Gastrocnemius medialis (tissue), 4 donors: ENCODE measurements around the gene ASCL3.

Experiments used
- POLR2A ChIP-seq, 2 donors: fragments of 450-650 bp; IDR thresholded peaks; one replicate each; pipeline ENCODE4 v1.6.1; 2017; ENCODE audit warnings: antibody characterized with exemption in 2 of 2, mild to moderate bottlenecking in 2 of 2, moderate library complexity in 2 of 2
- TF ChIP-seq, protein P1 (sequence below), 5 experiments: fragments of 450-650 bp in 3 of 5; fragments of 200-600 bp in 2 of 5; sonication (generic) in 2 of 5; IDR thresholded peaks in 4 of 5; conservative IDR thresholded peaks in 1 of 5; 1 replicate in 4 of 5; 2 replicates in 1 of 5; pipeline ENCODE4 v1.5.1; 2016 to 2019; ENCODE audit warnings: antibody characterized with exemption in 5 of 5, mild to moderate bottlenecking in 3 of 5, moderate library complexity in 3 of 5

DNA sequence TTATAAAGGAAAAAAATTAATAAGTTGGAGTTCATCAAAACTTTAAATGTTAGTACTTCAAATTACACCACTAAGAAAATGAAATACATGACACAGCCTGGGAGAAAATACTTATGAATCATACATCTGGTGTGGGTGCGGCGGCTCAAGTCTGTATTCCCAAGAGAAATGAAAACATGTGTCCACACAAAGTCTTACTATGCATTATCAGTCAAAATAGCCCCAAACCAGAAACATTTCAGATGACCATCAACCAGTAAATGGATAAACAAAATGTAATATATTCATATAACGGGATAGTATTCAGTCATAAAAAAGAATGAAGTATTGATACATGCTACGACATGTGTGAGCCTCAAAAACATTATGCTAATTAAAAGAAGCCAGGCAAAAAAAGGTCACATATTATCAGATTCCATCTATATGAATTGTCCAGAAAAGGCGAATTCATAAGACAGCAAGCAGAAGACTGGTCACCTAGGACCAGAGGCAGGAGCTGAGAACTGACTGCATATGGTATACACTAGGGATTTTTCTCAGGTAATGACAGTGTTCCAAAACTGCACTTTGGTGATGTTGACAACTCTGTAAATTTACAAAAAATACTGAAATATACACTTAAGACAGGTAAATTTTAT lies 37.2 kb downstream of the ASCL3 start:
- TF ChIP-seq, protein P1, sequence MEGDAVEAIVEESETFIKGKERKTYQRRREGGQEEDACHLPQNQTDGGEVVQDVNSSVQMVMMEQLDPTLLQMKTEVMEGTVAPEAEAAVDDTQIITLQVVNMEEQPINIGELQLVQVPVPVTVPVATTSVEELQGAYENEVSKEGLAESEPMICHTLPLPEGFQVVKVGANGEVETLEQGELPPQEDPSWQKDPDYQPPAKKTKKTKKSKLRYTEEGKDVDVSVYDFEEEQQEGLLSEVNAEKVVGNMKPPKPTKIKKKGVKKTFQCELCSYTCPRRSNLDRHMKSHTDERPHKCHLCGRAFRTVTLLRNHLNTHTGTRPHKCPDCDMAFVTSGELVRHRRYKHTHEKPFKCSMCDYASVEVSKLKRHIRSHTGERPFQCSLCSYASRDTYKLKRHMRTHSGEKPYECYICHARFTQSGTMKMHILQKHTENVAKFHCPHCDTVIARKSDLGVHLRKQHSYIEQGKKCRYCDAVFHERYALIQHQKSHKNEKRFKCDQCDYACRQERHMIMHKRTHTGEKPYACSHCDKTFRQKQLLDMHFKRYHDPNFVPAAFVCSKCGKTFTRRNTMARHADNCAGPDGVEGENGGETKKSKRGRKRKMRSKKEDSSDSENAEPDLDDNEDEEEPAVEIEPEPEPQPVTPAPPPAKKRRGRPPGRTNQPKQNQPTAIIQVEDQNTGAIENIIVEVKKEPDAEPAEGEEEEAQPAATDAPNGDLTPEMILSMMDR (IDR thresholded peaks at IDR 0.05 in 4 of 5, conservative IDR thresholded peaks at IDR 0.05 in 1 of 5), result no peak
- no peak for TF ChIP-seq POLR2A (IDR thresholded peaks at IDR 0.05)
